Memory B cell (primary cell): ENCODE measurements around the gene CBARP.
A peak's percentile ranks its signal among the peaks of the same experiment; 100 is the strongest.

ENCODE experiments used
- ATAC-seq: fragments of 150-1000 bp; cut with Tn5 transposase; 2 replicates; pipeline ENCODE4 v1.10.0; 2021; ENCODE audit warnings: low read depth, mild to moderate bottlenecking, moderate library complexity
- DNase-seq, 2 donors: peaks; one replicate each; pipeline ENCODE4 v3.0.0; 2022; ENCODE audit warnings: low spot score in 2 of 2
- H3K27ac Mint-ChIP-seq: one replicate; pipeline ENCODE4 v1.8.0; 2022; ENCODE audit warnings: mild to moderate bottlenecking, moderate library complexity, mixed read lengths
- H3K27me3 Mint-ChIP-seq: one replicate; pipeline ENCODE4 v1.8.0; 2022; ENCODE audit warnings: mixed read lengths
- H3K36me3 Mint-ChIP-seq: one replicate; pipeline ENCODE4 v1.8.0; 2022; ENCODE audit warnings: mild to moderate bottlenecking, mixed read lengths
- H3K4me1 Mint-ChIP-seq: one replicate; pipeline ENCODE4 v1.8.0; 2022; ENCODE audit warnings: mixed read lengths
- H3K4me3 Mint-ChIP-seq: one replicate; pipeline ENCODE4 v1.8.0; 2022; ENCODE audit warnings: mild to moderate bottlenecking, moderate library complexity, mixed read lengths
- H3K9me3 Mint-ChIP-seq: one replicate; pipeline ENCODE4 v1.8.0; 2022; ENCODE audit warnings: mixed read lengths

Gene CBARP

GRCh38 chr19:1235625-1236538 is 1.9 kb downstream of the CBARP start:
- no peak overlapping the region for H3K27ac Mint-ChIP-seq
- DNase-seq: no peak
- H3K4me3 Mint-ChIP-seq: peak overlapping the region; percentile 55

GRCh38 chr19:1234955-1235380 is 2.8 kb downstream of the CBARP start:
- no peak overlapping the region for H3K4me3 Mint-ChIP-seq
- ATAC-seq (no peak), DNase-seq (no peak)
- H3K36me3 Mint-ChIP-seq: no peaks in the 10 kb centered on the region
- no peaks in the 10 kb centered on the region for H3K9me3 Mint-ChIP-seq
- H3K27ac Mint-ChIP-seq: no peak overlapping the region
- H3K4me1 Mint-ChIP-seq: peaks cover 8% of the 10 kb centered on the region
- H3K27me3 Mint-ChIP-seq: peaks cover 8% of the 10 kb centered on the region

More at GRCh38 chr19:1235625-1236538, 1.9 kb downstream of the CBARP start:
- Mint-ChIP-seq H3K36me3 (no peaks in the 10 kb centered on the region), H3K27me3 (peaks cover 8% of the 10 kb centered on the region), H3K9me3 (no peaks in the 10 kb centered on the region), H3K4me1 (peaks cover 8% of the 10 kb centered on the region)
- ATAC-seq: no peak

GRCh38 chr19:1234051-1234954 is 3.5 kb downstream of the CBARP start:
- Mint-ChIP-seq H3K27ac (no peak overlapping the region), H3K4me3 (no peak overlapping the region), H3K4me1 (peaks cover 8% of the 10 kb centered on the region), H3K27me3 (peaks cover 8% of the 10 kb centered on the region), H3K9me3 (no peaks in the 10 kb centered on the region), H3K36me3 (no peaks in the 10 kb centered on the region)
- no peak for ATAC-seq
- no peak for DNase-seq

GRCh38 chr19:1233115-1233667 is 4.6 kb downstream of the CBARP start:
- no peak overlapping the region for H3K4me3 Mint-ChIP-seq
- peaks cover under 1% of the 10 kb centered on the region for H3K36me3 Mint-ChIP-seq
- no peak for DNase-seq
- ATAC-seq: no peak
- peaks cover under 1% of the 10 kb centered on the region for H3K27me3 Mint-ChIP-seq
- H3K27ac Mint-ChIP-seq: no peak overlapping the region
- H3K9me3 Mint-ChIP-seq: no peaks in the 10 kb centered on the region
- H3K4me1 Mint-ChIP-seq: peaks cover under 1% of the 10 kb centered on the region

GRCh38 chr19:1232652-1233072 is 5.1 kb downstream of the CBARP start:
- Mint-ChIP-seq H3K27me3 (no peaks in the 10 kb centered on the region), H3K9me3 (no peaks in the 10 kb centered on the region), H3K36me3 (peaks cover 3% of the 10 kb centered on the region), H3K4me1 (no peaks in the 10 kb centered on the region), H3K4me3 (no peak overlapping the region), H3K27ac (peak overlapping the region; percentile 41)
- ATAC-seq (no peak), DNase-seq (no peak)

GRCh38 chr19:1231729-1232637 is 5.8 kb downstream of the CBARP start:
- Mint-ChIP-seq H3K27me3 (no peaks in the 10 kb centered on the region), H3K27ac (peak overlapping the region; percentile 41), H3K4me3 (no peak overlapping the region), H3K4me1 (no peaks in the 10 kb centered on the region), H3K9me3 (no peaks in the 10 kb centered on the region), H3K36me3 (peaks cover 3% of the 10 kb centered on the region)
- DNase-seq (no peak), ATAC-seq (no peak)

GRCh38 chr19:1230783-1231489 is 6.9 kb downstream of the CBARP start:
- no peaks in the 10 kb centered on the region for H3K4me1 Mint-ChIP-seq
- H3K4me3 Mint-ChIP-seq: no peak overlapping the region
- H3K9me3 Mint-ChIP-seq: no peaks in the 10 kb centered on the region
- ATAC-seq: no peak
- H3K36me3 Mint-ChIP-seq: peaks cover 3% of the 10 kb centered on the region
- no peak overlapping the region for H3K27ac Mint-ChIP-seq
- no peak for DNase-seq
- no peaks in the 10 kb centered on the region for H3K27me3 Mint-ChIP-seq

GRCh38 chr19:1229924-1230782 is 7.7 kb downstream of the CBARP start:
- no peak overlapping the region for H3K4me3 Mint-ChIP-seq
- peaks cover 3% of the 10 kb centered on the region for H3K36me3 Mint-ChIP-seq
- H3K9me3 Mint-ChIP-seq: no peaks in the 10 kb centered on the region
- no peaks in the 10 kb centered on the region for H3K27me3 Mint-ChIP-seq
- no peaks in the 10 kb centered on the region for H3K4me1 Mint-ChIP-seq
- no peak for DNase-seq
- H3K27ac Mint-ChIP-seq: no peak overlapping the region
- no peak for ATAC-seq

GRCh38 chr19:1229056-1229923 is 8.5 kb downstream of the CBARP start:
- Mint-ChIP-seq H3K4me3 (no peak overlapping the region), H3K4me1 (no peaks in the 10 kb centered on the region), H3K27me3 (no peaks in the 10 kb centered on the region), H3K9me3 (no peaks in the 10 kb centered on the region), H3K27ac (no peak overlapping the region), H3K36me3 (peaks cover 3% of the 10 kb centered on the region)
- DNase-seq (no peak), ATAC-seq (no peak)

- DNase-seq: no peak
- H3K4me1 Mint-ChIP-seq: no peaks in the 10 kb centered on the region
- ATAC-seq: no peak
- no peaks in the 10 kb centered on the region for H3K27me3 Mint-ChIP-seq
- peaks cover 3% of the 10 kb centered on the region for H3K36me3 Mint-ChIP-seq
- H3K27ac Mint-ChIP-seq: no peak overlapping the region
- H3K9me3 Mint-ChIP-seq: no peaks in the 10 kb centered on the region
- no peak overlapping the region for H3K4me3 Mint-ChIP-seq
Measured at GRCh38 chr19:1228161-1228957, 9.4 kb downstream of the CBARP start.
